NCI-H510A treated with DMSO at 0.1 percent for 48 hours (cell line): ENCODE measurements around the gene HPCAL1.
"Not testable (repeated sequence)": the region's sequence is repeated elsewhere in the genome, so short reads cannot be mapped to it uniquely, and the experiment has no call there.

Experiments
- DNase-seq: peaks from one replicate; lab custom pipeline; 2025; lab: John Stamatoyannopoulos, UW

HPCAL1 gene

GRCh38 chr2:10285191-10285555 lies 17.5 kb upstream of the HPCAL1 start:
- peak; percentile 80 for DNase-seq

- DNase-seq: peak; percentile 88
These were observed 17.0 kb upstream of the HPCAL1 start for GRCh38 chr2:10285556-10286198.

GRCh38 chr2:10286216-10287037 lies 16.3 kb upstream of the HPCAL1 start:
- peak; percentile 89 for DNase-seq

GRCh38 chr2:10287761-10288160 lies 14.9 kb upstream of the HPCAL1 start:
- no peak for DNase-seq

GRCh38 chr2:10288606-10289005 lies 14.1 kb upstream of the HPCAL1 start:
- no peak for DNase-seq

GRCh38 chr2:10289352-10289751 lies 13.4 kb upstream of the HPCAL1 start:
- peak; percentile 51 for DNase-seq

- no peak for DNase-seq
These were observed 12.8 kb upstream of the HPCAL1 start for GRCh38 chr2:10289891-10290290.

- not testable (repeated sequence) for DNase-seq
These were observed 11.3 kb upstream of the HPCAL1 start for GRCh38 chr2:10291376-10291775.

GRCh38 chr2:10292033-10292432 lies 10.7 kb upstream of the HPCAL1 start:
- no peak for DNase-seq

GRCh38 chr2:10293603-10294002 lies 9.1 kb upstream of the HPCAL1 start:
- DNase-seq: no peak

- DNase-seq: no peak
These were observed 8.6 kb upstream of the HPCAL1 start for GRCh38 chr2:10294077-10294476.

GRCh38 chr2:10295649-10296048 lies 7.1 kb upstream of the HPCAL1 start:
- DNase-seq: not testable (repeated sequence)

GRCh38 chr2:10296142-10296541 lies 6.6 kb upstream of the HPCAL1 start:
- DNase-seq: no peak

GRCh38 chr2:10297191-10297830 lies 5.4 kb upstream of the HPCAL1 start:
- no peak for DNase-seq

GRCh38 chr2:10297959-10298531 lies 4.7 kb upstream of the HPCAL1 start:
- no peak for DNase-seq

GRCh38 chr2:10298777-10299176 lies 3.9 kb upstream of the HPCAL1 start:
- DNase-seq: not testable (repeated sequence)

GRCh38 chr2:10300328-10300920 lies 2.3 kb upstream of the HPCAL1 start:
- peak; percentile 37 for DNase-seq

- DNase-seq: no peak
These were observed 1.4 kb upstream of the HPCAL1 start for GRCh38 chr2:10300997-10301940.

- no peak for DNase-seq
These were observed 694 bp upstream of the HPCAL1 start for GRCh38 chr2:10301941-10302478.

GRCh38 chr2:10303181-10303693 lies 533 bp downstream of the HPCAL1 start:
- DNase-seq: no peak
